A673 (cell line): ENCODE measurements around the gene TCF20. TPM values are rescaled to one million over a fixed set of nuclear protein-coding genes. Genes with fewer than 3 reads are reported as not detected.
A peak's percentile ranks its signal among the peaks of the same experiment; 100 is the strongest.

Experiments used
- BruUV-seq: library from RNA; stranded (reverse); fragments of 400-500 nt; replicated peaks from 2 replicates; lab custom pipeline; 2021; lab: Mats Ljungman, UMichigan
- CTCF ChIA-PET: fragments of 300-600 bp; sonication (Branson Sonifier 250); formaldehyde crosslinking; loops from one replicate; lab custom pipeline; 2022; ENCODE audit warnings: antibody characterized with exemption; lab: Charles Lee
- POLR2A ChIA-PET: fragments of 300-600 bp; sonication (Branson Sonifier 250); formaldehyde crosslinking; loops from one replicate; lab custom pipeline; 2022; ENCODE audit warnings: antibody characterized with exemption; ENCODE audit not compliant: low non-redundant PET; lab: Charles Lee
- DNase-seq: peaks from one replicate; pipeline ENCODE4 v3.0.0-alpha.2; 2015; ENCODE audit warnings: low spot score
- H3K27ac ChIP-seq: fragments of 200-600 bp; sonication (generic); 2 replicates; pipeline ENCODE4 v1.5.1; 2016; ENCODE audit warnings: mixed run types, low read depth, mild to moderate bottlenecking, mixed read lengths, antibody characterized with exemption, low read length; ENCODE audit not compliant: poor library complexity, severe bottlenecking
- H3K27me3 ChIP-seq: fragments of 200-600 bp; sonication (generic); replicated peaks from 2 replicates; pipeline ENCODE4 v1.6.1; 2017; ENCODE audit warnings: mixed run types, low read depth, mild to moderate bottlenecking, mixed read lengths, antibody characterized with exemption, low read length; ENCODE audit not compliant: insufficient read depth, poor library complexity
- H3K36me3 ChIP-seq: fragments of 200-600 bp; sonication (generic); 2 replicates; pipeline ENCODE4 v1.6.1; 2016; ENCODE audit warnings: mixed run types, mild to moderate bottlenecking, mixed read lengths, antibody characterized with exemption, low read length; ENCODE audit not compliant: insufficient read depth, poor library complexity, severe bottlenecking
- H3K4me1 ChIP-seq: fragments of 200-600 bp; sonication (generic); 2 replicates; pipeline ENCODE4 v1.6.1; 2017; ENCODE audit warnings: mixed run types, mild to moderate bottlenecking, mixed read lengths, antibody characterized with exemption, low read length; ENCODE audit not compliant: insufficient read depth, poor library complexity, severe bottlenecking
- H3K4me3 ChIP-seq: fragments of 200-600 bp; sonication (generic); 2 replicates; pipeline ENCODE4 v1.5.1; 2016; ENCODE audit warnings: low read depth, mixed run types, mild to moderate bottlenecking, mixed read lengths, low read length; ENCODE audit not compliant: poor library complexity, severe bottlenecking
- H3K9me3 ChIP-seq: fragments of 200-600 bp; sonication (generic); 2 replicates; pipeline ENCODE4 v1.6.1; 2016; ENCODE audit warnings: mixed run types, low read depth, mild to moderate bottlenecking, mixed read lengths, antibody characterized with exemption, low read length; ENCODE audit not compliant: poor library complexity, severe bottlenecking
- CTCF ChIP-seq: fragments of 300-800, 200-600 bp; sonication (generic); conservative IDR thresholded peaks from 2 replicates; pipeline ENCODE4 v1.5.1; 2017; ENCODE audit warnings: low read depth, mild to moderate bottlenecking, antibody characterized with exemption, low read length, moderate library complexity, mixed read lengths
- EZH2 ChIP-seq: fragments of 200-600 bp; sonication (generic); IDR thresholded peaks from 2 replicates; pipeline ENCODE4 v1.6.1; 2017; ENCODE audit warnings: borderline replicate concordance, low read depth, mild to moderate bottlenecking, mixed read lengths, antibody characterized with exemption, low read length; ENCODE audit not compliant: poor library complexity, severe bottlenecking
- intact Hi-C: fragments of 100-400 bp; cut with micrococcal nuclease; formaldehyde crosslinking; loops from one replicate; pipeline ENCODE4 v1.10.0; 2022; ENCODE audit not compliant: unreplicated experiment
- total RNA-seq: library from RNA; stranded (reverse); gene quantifications from 2 replicates; pipeline ENCODE4 v1.2.3, GENCODE V29; 2021

TCF20 gene
- total RNA-seq, 1 experiment from 2014 or later, result 69.3 TPM

GRCh38 chr22:42317691-42318547 lies 47.5 kb upstream of the TCF20 start:
- H3K27me3 ChIP-seq, result no peaks in the 10 kb centered on the region
- intact Hi-C loops, result no loop called here
- CTCF ChIA-PET, result interaction anchor here (1.2 kb wide), 1 partner anchor 126 kb away, joined by 3 read pairs; no protein-coding TSS in a partner anchor
- H3K4me3 ChIP-seq, result no peak overlapping the region
- H3K27ac ChIP-seq, result no peak overlapping the region
- TF ChIP-seq EZH2 (no peak), CTCF (no peak)
- peak; percentile 41 for DNase-seq
- no TSS peak for BruUV-seq
- no peaks in the 10 kb centered on the region for H3K36me3 ChIP-seq
- H3K9me3 ChIP-seq, result no peaks in the 10 kb centered on the region
- H3K4me1 ChIP-seq, result peaks cover 65% of the 10 kb centered on the region
- POLR2A ChIA-PET, result no interaction called here

- H3K4me1 ChIP-seq, result peaks cover 61% of the 10 kb centered on the region
- TF ChIP-seq EZH2 (no peak), CTCF (no peak)
- intact Hi-C loops, result no loop called here
- H3K4me3 ChIP-seq, result no peak overlapping the region
- H3K27me3 ChIP-seq, result no peaks in the 10 kb centered on the region
- BruUV-seq, result no TSS peak
- ChIA-PET POLR2A (no interaction called here), CTCF (interaction anchor here (1.2 kb wide), 1 partner anchor 127 kb away, joined by 3 read pairs; no protein-coding TSS in a partner anchor)
- H3K36me3 ChIP-seq, result no peaks in the 10 kb centered on the region
- peak; percentile 80 for DNase-seq
- no peak overlapping the region for H3K27ac ChIP-seq
- H3K9me3 ChIP-seq, result no peaks in the 10 kb centered on the region
Observed at GRCh38 chr22:42317008-42317407, 46.6 kb upstream of the TCF20 start.

- POLR2A ChIA-PET, result no interaction called here
- no TSS peak for BruUV-seq
- peak overlapping the region; percentile 12 for H3K27ac ChIP-seq
- no peak for DNase-seq
- H3K4me3 ChIP-seq, result no peak overlapping the region
- CTCF ChIA-PET, result no interaction called here
- intact Hi-C loops, result no loop called here
- no peaks in the 10 kb centered on the region for H3K9me3 ChIP-seq
- no peaks in the 10 kb centered on the region for H3K27me3 ChIP-seq
- H3K4me1 ChIP-seq, result peaks cover 66% of the 10 kb centered on the region
- TF ChIP-seq CTCF, result no peak
- no peak for TF ChIP-seq EZH2
- no peaks in the 10 kb centered on the region for H3K36me3 ChIP-seq
Observed at GRCh38 chr22:42315392-42315756, 44.9 kb upstream of the TCF20 start.
